ENCODE data around the gene CPEB1. TPM values are rescaled to one million over a fixed set of nuclear protein-coding genes. Genes with fewer than 3 reads are reported as not detected.
"Not testable (repeated sequence)": the region's sequence is repeated elsewhere in the genome, so short reads cannot be mapped to it uniquely, and the experiment has no call there.

CPEB1 gene
- total RNA-seq, 1 donor from 2014 or later, result 1.9 TPM

GRCh38 chr15:82651708-82652107 lies 4.5 kb upstream of the CPEB1 start:
- no peak for ATAC-seq
- intact Hi-C loops (cut with DNase I), result no loop called here

DNA sequence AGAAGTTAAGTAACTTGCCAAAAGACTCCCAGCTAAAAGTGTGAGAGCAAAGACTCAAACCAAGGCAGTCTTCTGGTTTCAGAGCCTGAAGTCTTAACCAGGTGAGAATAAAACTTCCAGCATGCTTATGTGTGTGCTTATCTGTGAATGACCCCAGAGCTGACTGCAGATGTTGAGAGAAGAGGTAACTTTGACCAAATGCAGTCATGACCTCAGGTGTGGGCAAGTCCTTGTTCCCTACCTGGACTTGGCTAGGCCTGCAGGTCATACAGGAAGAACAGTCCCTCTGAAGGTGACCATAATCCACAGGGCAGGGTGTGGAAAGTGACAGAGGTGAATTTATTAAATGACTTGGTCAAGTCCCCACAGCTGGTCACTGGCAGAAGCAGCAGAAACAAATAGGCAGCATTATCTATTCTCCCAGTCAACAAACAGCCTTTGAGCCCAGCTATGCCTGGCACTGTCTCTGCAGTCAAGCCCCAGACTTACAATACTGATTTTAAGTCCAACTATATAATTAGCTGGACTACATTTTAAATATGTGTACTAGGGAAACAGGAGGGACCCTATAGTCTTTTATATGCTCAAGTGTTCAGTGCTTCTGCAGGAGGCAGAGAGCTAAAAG lies 3.0 kb upstream of the CPEB1 start:
- ATAC-seq (no peak), DNase-seq (ENCODE audit: missing footprints) (no peak)
- intact Hi-C loops (cut with DNase I), result no loop called here

More at GRCh38 chr15:82651708-82652107, 4.5 kb upstream of the CPEB1 start:
- DNase-seq (ENCODE audit: missing footprints), result no peak

DNA sequence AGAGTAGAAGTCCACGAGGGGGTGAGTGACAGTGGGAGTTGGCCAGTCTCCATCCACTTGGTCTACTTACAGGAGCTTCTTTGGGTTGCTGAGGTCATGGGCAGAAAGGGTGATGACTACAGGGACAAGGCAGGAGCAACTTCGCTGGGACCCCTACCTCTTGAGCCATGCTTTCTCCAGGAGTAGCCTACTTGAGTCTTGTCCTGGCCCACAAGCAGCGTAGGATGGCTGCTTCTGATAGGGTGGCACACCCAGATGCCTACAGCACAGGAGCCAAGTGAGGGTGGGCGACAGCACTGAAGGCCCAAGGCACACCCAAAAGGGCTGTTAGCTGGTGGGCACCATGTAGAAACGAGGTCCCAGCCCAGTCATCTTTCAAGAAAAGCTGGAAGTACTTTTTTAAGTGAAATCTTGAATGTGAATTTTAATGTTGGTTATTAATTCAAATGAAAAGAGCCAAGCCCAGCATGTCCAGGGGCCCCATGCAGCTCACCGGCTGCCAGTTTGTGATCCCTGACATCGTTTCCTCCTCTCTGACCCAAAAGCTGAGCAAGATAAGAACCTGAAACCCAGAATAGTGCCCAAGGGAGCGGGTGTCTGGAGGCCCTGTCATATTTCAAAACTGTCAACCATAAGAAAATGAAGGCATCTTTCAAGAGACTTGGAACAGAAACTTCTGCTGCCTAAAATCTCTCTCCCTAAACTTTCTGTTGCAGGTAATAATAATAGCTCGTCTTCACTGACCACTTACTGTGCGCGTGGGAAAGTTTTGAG lies 2.2 kb upstream of the CPEB1 start:
- DNase-seq (ENCODE audit: missing footprints) (no peak), ATAC-seq (no peak)
- intact Hi-C loops (cut with DNase I), result no loop called here

DNA sequence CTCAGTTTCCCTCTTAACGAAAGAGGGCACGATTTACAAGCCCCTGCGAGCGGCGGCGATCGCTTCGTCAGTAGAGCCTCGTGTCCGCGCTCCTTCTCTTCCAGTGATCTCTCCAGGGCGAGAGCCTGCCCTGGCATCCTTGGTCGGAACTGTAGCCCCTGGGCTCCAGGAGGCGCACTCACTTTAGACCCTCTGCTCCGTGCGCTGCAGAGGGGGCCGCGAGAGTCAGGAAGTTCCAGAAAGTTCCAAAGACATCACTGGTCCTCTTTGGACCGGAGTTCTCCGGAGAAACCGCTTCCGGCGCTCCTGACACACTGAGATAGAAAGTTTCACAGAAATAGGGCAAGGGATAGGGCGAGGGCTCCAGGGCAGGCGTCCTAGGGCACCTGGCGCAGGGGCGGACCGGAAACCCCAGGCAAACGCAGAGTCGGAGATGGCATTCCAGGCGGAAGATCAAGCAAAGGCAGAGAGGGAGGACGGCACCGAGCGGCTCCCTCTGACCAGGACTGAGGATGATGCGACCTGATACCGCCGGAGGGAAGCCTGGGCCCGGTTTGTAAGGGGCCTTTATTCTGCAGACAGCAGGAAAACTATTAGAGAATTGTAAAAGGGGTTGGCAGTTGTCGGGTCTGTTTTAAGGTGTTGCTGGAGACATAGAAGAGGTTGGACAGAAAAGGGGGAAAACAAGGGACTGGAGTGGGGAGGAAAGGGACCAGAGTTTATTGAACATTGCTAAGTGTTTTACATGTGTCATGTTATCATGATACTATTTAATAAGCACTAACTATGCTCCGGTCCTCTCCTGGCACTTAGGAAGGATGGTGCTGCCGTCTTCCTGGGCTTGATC lies 1.3 kb upstream of the CPEB1 start:
- intact Hi-C loops (cut with DNase I), result no loop called here
- ATAC-seq, result peak; percentile 34
- no peak for DNase-seq (ENCODE audit: missing footprints)

- peak; percentile 29 for ATAC-seq
- no peak for DNase-seq (ENCODE audit: missing footprints)
- intact Hi-C loops (cut with DNase I), result no loop called here
These were observed 683 bp upstream of the CPEB1 start for GRCh38 chr15:82647835-82648256.

DNA sequence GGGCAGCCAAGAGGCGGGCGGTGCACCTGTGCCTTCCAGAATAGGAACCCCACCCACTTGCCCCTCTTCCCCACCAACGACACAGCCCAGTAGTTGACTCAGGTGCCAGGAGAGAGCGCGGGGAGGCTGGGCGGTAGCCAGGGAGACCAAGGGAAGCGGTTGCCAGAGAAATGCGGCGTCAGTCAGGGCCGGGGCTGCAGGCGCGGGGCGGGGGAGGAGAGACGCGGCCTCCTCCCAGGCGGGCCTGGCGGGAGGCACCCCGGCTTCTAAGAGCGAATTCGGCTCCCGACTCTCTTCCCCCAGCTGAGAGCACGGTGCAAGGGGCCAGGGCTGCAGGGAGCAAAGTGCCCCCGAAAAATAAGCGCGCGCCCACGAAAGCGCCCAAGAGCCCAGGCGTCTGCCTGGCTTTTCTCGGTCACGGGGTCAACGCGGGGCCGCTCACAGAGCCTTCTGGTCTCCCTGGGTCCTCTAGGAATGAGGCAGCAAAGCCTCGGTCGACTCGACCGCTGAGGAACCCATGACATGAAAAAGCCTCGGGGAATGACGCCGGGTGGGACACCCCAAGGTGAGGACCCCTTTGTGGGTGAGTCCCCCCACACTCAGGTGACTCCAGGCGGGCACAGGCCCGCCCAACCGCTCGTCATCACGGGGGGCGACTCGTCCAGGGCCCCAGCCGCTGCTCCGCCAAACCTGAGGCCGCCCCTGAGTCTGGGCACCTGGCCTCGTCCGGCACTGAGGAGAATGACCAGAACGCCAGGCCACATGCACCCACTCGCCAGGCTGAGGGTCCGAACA lies 716 bp downstream of the CPEB1 start:
- ATAC-seq, result no peak
- DNase-seq (ENCODE audit: missing footprints), result no peak
- intact Hi-C loops (cut with DNase I), result no loop called here

DNA sequence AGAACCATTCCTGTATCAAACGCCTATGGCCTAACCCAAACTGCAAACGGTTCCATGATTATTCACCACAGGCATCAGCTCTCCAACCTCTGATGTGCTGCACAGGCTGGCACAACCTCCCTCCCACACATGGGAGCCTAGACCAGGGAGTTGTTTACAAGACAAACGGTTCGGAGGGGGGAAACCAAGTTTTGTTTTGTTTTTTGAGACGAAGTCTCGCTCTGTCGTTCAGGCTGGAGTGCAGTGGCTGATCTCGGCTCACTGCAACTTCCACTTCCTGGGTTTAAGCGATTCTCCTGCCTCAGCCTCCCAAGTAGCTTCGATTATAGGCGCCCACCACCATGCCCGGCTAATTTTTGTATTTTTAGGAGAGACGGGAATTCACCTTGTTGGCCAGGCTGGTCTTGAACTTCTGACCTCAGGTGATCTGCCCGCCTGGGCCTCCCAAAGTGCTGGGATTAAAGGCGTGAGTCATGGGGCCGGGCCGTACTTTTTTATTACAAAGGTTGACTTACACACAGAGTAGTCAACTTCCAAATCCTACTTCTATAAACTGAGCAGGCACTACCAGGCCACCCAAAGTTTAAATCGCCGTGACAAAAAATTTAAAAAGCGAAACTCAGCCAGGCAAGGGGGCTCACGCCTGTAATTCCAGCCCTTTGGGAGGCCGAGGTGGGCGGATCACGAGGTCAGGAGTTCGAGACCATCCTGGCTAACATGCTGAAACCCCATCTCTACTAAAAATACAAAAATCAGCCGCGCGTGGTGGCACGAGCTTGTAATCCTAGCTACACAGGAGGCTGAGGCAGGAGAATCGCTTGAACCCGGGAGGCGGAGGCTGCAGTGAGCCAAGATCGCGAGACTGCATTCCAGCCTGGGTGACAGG lies 2.0 kb downstream of the CPEB1 start:
- intact Hi-C loops (cut with DNase I); ATAC-seq; DNase-seq (ENCODE audit: missing footprints): not testable (repeated sequence)

GRCh38 chr15:82643992-82644391 lies 3.2 kb downstream of the CPEB1 start:
- no peak for ATAC-seq
- no peak for DNase-seq (ENCODE audit: missing footprints)
- intact Hi-C loops (cut with DNase I), result no loop called here

GRCh38 chr15:82642656-82643055 lies 4.5 kb downstream of the CPEB1 start:
- no peak for DNase-seq (ENCODE audit: missing footprints)
- no peak for ATAC-seq
- intact Hi-C loops (cut with DNase I), result no loop called here

GRCh38 chr15:82641129-82641798 lies 5.9 kb downstream of the CPEB1 start:
- intact Hi-C loops (cut with DNase I), result no loop called here
- DNase-seq (ENCODE audit: missing footprints), result no peak
- no peak for ATAC-seq

DNA sequence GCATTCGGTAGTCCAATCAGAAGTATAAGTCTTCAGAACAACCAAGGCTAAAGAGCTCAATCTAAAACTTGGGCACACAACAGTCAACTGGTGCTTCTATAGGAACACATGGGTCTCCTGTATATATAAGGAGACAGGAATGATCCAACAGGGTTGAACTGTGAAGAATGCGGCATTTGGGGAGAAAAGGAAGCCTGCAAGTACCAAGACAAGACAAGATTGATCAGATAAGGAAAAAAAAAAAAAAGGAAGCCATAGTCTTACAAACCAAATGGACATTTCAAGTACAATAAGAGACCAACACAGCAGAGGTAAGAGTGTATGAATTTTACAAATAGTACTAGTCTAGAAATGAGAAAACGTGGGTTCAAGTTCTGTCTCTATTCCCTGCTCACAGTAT lies 6.5 kb downstream of the CPEB1 start:
- ATAC-seq, result no peak
- no peak for DNase-seq (ENCODE audit: missing footprints)
- intact Hi-C loops (cut with DNase I), result no loop called here

- intact Hi-C loops (cut with DNase I), result no loop called here
- no peak for ATAC-seq
These were observed 11.4 kb downstream of the CPEB1 start for GRCh38 chr15:82635798-82636197.

DNA sequence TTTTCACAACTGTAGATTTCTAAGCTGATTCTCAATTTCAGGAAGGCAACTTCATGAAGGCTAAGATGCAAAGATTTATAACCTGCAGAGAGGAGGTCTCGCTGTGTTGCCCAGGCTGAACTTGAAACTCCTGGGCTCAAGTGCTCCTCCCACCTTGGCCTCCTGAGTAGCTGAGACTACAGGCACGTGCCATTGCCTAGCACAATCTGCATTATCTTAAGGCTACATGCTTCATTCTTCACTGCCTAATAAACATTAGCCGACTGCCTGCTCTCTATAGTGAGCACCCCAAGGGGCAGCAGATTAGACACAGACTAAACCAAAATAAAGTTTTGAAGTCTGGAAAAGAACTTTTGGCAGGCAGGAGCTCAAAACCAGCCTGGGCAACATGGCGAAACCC lies 17.1 kb downstream of the CPEB1 start:
- intact Hi-C loops (cut with DNase I), result no loop called here
- DNase-seq (ENCODE audit: missing footprints) (no peak), ATAC-seq (no peak)

More at GRCh38 chr15:82635798-82636197, 11.4 kb downstream of the CPEB1 start:
- no peak for DNase-seq (ENCODE audit: missing footprints)

GRCh38 chr15:82625136-82625535 lies 22.0 kb downstream of the CPEB1 start:
- ATAC-seq (no peak), DNase-seq (ENCODE audit: missing footprints) (no peak)
- intact Hi-C loops (cut with DNase I), result no loop called here

DNA sequence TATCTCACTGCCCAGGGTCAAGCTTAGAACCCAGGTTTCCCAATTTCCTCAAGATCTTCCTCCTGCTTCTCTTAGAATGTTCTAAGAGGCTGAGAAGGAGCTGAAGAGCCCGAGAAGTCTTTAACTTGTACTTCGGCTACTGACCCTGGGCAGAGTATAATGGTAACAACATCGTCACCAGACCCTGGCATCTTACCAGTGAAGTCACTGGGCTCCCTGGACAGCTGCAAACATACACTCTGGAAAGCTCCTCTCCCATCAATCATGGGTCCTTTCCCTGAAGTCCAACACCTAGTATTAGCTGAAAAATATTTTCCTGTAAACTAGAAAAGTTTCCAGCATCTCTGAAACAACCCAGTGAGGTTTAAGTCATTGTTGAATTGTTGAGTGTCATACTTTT lies 22.7 kb downstream of the CPEB1 start:
- DNase-seq (ENCODE audit: missing footprints) (no peak), ATAC-seq (no peak)
- intact Hi-C loops (cut with DNase I), result no loop called here

- DNase-seq (ENCODE audit: missing footprints) (no peak), ATAC-seq (no peak)
- intact Hi-C loops (cut with DNase I), result no loop called here
These were observed 23.2 kb downstream of the CPEB1 start for GRCh38 chr15:82624008-82624407.

GRCh38 chr15:82621970-82622369 lies 25.2 kb downstream of the CPEB1 start:
- no peak for DNase-seq (ENCODE audit: missing footprints)
- intact Hi-C loops (cut with DNase I), result no loop called here
- ATAC-seq, result no peak

Measured in Right ventricle myocardium inferior (tissue), 1 donor.